ENCODE measurements around the gene SSBP3. TPM values are rescaled to one million over a fixed set of nuclear protein-coding genes. Genes with fewer than 3 reads are reported as not detected.

The SSBP3 gene
- polyA plus RNA-seq, 1 donor from 2014 or later, result 6.6 TPM

DNA sequence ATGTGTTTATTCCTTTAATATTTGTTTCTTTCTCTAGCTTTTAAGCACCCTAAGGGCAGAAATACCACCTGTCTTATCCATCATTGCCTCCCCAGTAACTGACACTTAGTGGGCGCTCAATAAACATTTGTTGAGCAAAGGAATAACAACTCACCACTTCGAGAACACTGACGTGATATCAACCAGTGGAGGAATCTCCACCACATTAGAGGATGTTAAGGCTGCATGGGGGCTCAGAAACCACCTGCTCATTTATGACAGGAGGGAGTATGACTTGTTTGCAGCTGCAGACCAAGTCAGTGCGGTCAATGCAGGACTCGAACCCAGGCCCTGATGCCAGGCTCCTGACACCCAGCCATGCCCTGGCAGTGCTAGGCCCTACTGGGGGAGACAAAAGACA is 103.6 kb downstream of the SSBP3 start:
- H3K9me3 Mint-ChIP-seq, result no peaks in the 10 kb centered on the region
- no peak overlapping the region for H3K27ac Mint-ChIP-seq
- peak overlapping the region in 1 of 4 donors; percentile 37 for H3K4me3 Mint-ChIP-seq
- H3K4me1 Mint-ChIP-seq, result peaks cover 13 to 38% (median 27%) of the 10 kb centered on the region in 3 donors
- no peaks in the 10 kb centered on the region for H3K27me3 Mint-ChIP-seq
- H3K36me3 Mint-ChIP-seq, result peaks cover 4% of the 10 kb centered on the region

DNA sequence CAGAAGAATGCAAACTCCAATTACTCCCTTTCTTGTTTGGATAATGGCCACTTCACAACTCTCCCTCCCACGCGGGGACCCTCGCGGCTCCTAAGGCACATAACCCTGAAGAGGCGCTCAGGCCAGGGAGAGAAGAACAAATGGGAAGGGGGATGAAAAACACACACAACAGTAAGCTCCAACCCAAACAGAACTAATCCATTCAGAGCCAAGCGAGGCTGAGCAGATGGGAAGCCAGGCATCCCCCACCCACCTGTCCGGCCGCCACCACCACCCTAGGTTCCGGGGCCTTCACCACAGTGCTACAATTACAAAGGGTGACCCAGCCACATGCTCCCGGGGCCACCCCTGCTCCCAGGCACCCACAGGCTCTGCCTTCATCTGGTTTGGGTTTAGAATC is 104.7 kb downstream of the SSBP3 start:
- Mint-ChIP-seq H3K4me3 (no peak overlapping the region), H3K9me3 (no peaks in the 10 kb centered on the region), H3K27ac (no peak overlapping the region), H3K36me3 (peaks cover 4% of the 10 kb centered on the region), H3K4me1 (peaks cover 17 to 39% (median 30%) of the 10 kb centered on the region in 3 donors), H3K27me3 (no peaks in the 10 kb centered on the region)

DNA sequence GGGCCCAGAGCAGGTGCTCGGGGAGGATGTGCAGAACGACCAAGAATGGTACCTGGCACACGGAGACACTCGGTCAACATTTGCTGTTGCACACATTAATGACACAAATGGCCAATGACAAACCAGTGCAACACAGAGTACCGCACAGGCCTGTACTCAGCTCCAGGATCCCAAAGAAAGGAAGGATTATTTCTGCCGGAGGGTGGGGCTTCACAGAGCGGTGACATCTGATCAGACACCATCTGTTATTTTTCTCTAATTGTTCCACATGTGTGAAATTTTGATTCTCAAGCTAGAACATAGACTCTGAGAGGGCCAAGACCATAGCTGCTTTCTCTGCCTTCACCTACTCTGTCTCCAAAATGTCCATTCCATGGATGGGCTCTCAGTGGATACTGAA is 105.8 kb downstream of the SSBP3 start:
- no peak overlapping the region for H3K27ac Mint-ChIP-seq
- H3K9me3 Mint-ChIP-seq, result no peaks in the 10 kb centered on the region

DNA sequence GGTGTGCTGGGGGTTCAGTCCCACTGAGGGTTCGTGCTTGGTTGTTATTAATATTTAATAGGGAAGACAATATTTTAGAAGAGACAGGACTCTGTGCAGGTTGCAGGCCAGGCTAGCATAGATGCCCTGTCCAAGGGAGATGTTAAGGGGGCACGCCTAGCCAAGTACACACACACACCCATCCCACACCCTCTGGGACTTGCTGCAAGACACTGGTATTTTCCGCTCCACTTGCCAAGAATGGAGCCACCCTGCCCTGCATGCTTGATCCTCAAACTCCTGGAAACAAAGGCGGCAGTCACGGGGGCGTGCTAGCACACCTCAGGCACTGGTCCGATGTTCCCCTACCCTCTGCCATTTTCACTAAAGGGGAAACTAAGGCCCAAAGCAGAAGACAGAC is 107.2 kb downstream of the SSBP3 start:
- H3K27ac Mint-ChIP-seq, result no peak overlapping the region

More for the DNA sequence above, 105.8 kb downstream of the SSBP3 start:
- H3K27me3 Mint-ChIP-seq, result no peaks in the 10 kb centered on the region
- no peak overlapping the region for H3K4me3 Mint-ChIP-seq
- peaks cover 4% of the 10 kb centered on the region for H3K36me3 Mint-ChIP-seq
- H3K4me1 Mint-ChIP-seq, result peaks cover 17 to 39% (median 26%) of the 10 kb centered on the region in 3 donors

DNA sequence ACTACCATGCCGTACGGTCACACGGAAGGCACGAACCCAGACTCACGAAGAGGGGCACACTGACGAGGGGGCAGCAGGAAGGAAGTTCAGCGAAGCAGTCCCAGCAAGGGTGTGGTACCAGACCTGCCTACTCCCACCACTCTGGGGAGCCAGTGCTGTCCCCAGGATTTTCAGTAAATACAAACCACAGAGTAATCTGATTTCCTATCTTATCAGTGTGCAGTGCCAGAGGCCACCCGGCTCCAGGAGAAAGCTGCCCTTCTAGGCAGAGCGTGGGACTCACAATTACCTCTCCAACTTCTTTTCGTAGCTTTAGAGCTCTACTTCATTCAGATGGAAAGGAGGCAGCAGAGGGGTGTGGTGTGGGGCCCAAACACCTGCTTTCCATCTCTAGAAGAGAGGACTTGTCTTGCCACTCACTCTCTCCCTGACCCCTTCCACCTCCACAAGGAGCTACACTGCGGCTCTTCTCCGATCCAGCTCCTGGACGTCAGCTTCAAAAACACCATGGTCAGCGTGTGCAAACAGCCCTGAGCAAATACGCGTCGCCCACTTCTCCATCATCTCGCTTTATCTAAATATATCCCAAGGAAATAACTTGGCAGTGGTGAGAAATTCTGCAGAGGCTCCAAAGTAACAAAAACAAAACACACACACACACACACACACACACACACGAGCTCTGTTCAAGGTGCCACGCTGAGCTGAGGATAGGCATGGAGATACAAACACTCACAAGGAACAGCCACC is 107.7 kb downstream of the SSBP3 start:
- Mint-ChIP-seq H3K4me1 (peaks cover 17 to 36% (median 28%) of the 10 kb centered on the region in 3 donors), H3K9me3 (no peaks in the 10 kb centered on the region), H3K4me3 (no peak overlapping the region), H3K27me3 (no peaks in the 10 kb centered on the region), H3K27ac (no peak overlapping the region), H3K36me3 (peaks cover 4% of the 10 kb centered on the region)

More for the DNA sequence above, 107.2 kb downstream of the SSBP3 start:
- Mint-ChIP-seq H3K36me3 (peaks cover 4% of the 10 kb centered on the region), H3K4me1 (peaks cover 17 to 36% (median 26%) of the 10 kb centered on the region in 3 donors), H3K27me3 (no peaks in the 10 kb centered on the region), H3K4me3 (no peak overlapping the region), H3K9me3 (no peaks in the 10 kb centered on the region)

DNA sequence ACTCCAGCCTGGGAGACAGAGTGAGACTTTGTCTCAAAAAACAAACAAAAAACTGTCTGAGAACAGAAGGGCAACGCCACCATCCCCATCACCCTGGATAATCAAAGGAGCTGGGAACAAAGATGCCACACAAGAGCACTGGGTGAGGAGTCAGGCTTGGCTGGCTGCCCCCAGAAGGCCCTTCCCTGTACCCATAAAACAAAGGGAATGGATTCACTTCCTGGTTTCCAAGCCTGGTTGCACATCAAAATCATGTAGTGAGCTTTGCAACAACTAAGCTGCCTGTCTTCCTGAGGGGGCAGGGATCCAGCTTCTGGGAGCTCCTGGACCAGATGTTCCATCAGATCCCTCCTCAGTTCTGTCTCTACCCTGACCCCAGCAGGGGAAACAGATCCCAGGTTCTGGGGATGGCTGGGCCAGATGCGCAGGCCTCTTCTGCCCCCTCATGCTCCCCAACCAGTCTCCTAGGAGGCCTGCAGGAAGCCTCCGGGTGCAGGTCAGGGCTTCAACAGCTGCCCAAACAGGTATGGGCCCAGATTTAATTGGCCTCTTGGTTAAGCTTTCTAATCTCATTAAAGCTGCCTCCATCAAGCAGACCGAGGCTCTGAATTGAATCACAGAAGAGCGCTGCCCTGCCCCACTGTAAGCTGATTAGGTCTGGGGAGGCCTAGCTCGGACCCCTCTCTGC is 108.5 kb downstream of the SSBP3 start:
- no peak overlapping the region for H3K27ac Mint-ChIP-seq
- no peaks in the 10 kb centered on the region for H3K9me3 Mint-ChIP-seq
- peaks cover 17 to 34% (median 28%) of the 10 kb centered on the region in 3 donors for H3K4me1 Mint-ChIP-seq
- H3K27me3 Mint-ChIP-seq, result no peaks in the 10 kb centered on the region
- H3K4me3 Mint-ChIP-seq, result no peak overlapping the region
- peaks cover 4% of the 10 kb centered on the region for H3K36me3 Mint-ChIP-seq

DNA sequence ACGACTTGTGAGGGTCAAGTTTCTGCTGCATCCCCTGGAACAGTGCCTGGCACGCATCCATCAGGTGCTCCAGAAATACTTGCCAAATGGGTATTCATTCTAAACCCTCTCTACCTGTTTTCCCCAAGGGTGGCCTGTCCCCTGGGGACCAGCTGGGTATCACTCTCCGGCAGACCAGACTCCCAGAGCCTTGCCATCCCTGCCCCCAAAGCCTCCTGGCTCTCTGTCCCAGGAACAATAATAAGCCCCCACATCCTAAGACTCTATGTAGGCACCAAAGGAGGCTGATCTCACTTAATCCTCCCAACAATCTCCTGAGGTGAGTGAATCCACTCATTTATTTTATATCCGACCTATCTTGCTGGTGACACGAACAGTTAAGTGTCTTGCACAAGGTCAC is 109.5 kb downstream of the SSBP3 start:
- Mint-ChIP-seq H3K9me3 (no peaks in the 10 kb centered on the region), H3K4me1 (peaks cover 17 to 30% (median 26%) of the 10 kb centered on the region in 3 donors), H3K27ac (no peak overlapping the region), H3K27me3 (no peaks in the 10 kb centered on the region), H3K36me3 (peaks cover 4% of the 10 kb centered on the region), H3K4me3 (no peak overlapping the region)

DNA sequence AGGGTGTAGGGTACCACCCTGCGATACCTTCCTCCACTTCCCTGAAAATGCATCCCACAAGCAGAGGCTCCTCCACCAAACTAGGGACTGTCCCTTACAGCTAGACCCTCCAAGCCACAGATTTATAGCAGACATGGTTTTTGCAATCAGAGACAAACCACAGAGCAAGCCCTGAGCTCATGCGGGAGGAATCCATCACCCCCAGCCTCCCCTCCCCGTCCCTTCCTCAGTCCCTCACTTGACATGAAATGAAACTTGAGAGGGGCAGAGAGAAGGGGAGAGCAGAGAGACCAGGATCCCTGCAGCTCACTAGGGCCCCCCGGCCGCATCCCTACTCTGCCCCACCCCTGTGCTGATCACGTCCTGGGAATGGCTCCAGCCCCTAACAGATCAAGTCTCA is 111.3 kb downstream of the SSBP3 start:
- Mint-ChIP-seq H3K36me3 (peaks cover 4% of the 10 kb centered on the region), H3K27ac (no peak overlapping the region), H3K4me1 (peaks cover 16 to 23% (median 23%) of the 10 kb centered on the region in 3 donors), H3K27me3 (no peaks in the 10 kb centered on the region), H3K9me3 (no peaks in the 10 kb centered on the region), H3K4me3 (no peak overlapping the region)

DNA sequence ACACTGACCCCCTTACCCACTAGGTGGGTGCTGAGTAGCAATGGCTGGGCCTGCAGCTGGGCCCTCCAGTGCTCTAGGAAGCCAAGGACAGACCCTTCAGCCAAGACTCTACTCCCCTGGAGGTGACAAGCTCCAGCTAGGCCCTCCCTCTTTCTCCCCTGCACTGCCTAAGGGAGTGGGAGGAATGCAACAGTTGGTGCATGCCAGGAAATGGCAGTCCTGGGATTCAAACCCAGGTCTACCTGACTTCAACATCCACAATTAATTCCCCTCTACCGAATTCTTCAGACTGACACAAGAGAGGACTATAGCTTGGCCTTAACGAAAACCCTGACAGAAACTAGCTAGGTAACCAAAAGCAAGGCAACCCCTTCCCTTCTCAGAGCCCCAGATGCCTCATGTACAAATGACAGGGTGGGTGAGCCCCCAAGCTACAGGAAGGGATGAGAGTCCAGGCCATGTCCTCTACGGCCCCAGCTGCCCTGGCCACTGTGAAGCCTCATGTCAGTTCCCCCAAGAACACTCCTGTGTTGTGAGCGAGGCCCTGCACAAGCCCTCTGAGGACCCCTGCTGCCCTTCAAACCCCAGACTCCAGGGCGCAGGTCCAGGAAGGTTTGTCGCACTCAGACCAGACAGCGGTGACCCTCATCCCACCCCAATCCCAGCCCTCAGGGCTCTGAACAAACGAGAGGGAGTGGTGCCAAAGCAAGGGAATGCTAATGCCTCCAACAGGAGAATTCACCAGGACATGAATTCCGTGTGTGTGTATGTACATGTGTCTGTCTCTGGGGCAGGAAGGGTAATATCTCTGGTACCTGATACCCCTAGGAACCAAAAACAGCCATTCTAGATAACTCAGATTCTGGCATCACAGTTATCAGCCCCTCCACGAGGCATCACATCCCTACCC is 113.9 kb downstream of the SSBP3 start:
- H3K27me3 Mint-ChIP-seq, result no peaks in the 10 kb centered on the region
- H3K4me3 Mint-ChIP-seq, result no peak overlapping the region
- no peaks in the 10 kb centered on the region for H3K36me3 Mint-ChIP-seq
- H3K9me3 Mint-ChIP-seq, result no peaks in the 10 kb centered on the region
- no peak overlapping the region for H3K27ac Mint-ChIP-seq
- H3K4me1 Mint-ChIP-seq, result peaks cover 5 to 17% (median 15%) of the 10 kb centered on the region in 3 donors

DNA sequence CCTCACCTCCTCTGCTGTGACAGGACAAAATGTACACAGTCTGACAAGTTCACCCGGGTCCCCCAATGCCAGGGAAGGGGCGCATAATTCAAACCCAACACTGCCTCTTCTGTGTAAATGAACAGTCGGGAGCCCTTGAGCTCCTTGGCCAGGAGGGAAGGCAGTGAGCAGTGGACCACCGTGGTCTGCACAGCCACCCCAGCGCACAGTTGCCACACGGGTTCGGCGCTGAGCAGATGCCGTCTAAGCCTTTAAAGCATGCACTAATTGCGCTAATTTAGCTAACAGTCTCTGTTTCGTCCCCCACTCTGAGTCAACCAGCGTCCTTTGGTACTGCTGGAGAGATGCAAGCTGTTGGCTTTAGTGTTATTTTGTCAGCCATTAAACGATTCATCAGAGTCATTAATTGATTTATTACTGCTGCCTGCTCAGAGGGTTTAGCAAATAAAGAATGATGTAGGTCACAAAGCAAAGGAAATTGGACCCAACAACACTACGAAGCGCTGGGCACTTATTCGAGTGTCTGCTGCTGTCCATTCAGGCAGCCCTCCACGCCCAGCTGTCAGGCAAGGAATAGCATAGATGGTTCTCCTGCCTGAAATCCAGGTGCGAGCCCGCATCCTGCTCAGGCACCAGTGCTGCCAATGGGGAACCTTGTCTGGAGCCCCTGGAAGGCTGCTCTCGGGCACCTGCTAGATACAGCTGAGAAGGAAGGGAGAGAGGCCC is 114.8 kb downstream of the SSBP3 start:
- peaks cover 0 to 23% (median 12%) of the 10 kb centered on the region in 3 donors for H3K4me1 Mint-ChIP-seq
- no peak overlapping the region for H3K27ac Mint-ChIP-seq
- no peaks in the 10 kb centered on the region for H3K36me3 Mint-ChIP-seq
- no peaks in the 10 kb centered on the region for H3K9me3 Mint-ChIP-seq
- H3K4me3 Mint-ChIP-seq, result no peak overlapping the region
- no peaks in the 10 kb centered on the region for H3K27me3 Mint-ChIP-seq

DNA sequence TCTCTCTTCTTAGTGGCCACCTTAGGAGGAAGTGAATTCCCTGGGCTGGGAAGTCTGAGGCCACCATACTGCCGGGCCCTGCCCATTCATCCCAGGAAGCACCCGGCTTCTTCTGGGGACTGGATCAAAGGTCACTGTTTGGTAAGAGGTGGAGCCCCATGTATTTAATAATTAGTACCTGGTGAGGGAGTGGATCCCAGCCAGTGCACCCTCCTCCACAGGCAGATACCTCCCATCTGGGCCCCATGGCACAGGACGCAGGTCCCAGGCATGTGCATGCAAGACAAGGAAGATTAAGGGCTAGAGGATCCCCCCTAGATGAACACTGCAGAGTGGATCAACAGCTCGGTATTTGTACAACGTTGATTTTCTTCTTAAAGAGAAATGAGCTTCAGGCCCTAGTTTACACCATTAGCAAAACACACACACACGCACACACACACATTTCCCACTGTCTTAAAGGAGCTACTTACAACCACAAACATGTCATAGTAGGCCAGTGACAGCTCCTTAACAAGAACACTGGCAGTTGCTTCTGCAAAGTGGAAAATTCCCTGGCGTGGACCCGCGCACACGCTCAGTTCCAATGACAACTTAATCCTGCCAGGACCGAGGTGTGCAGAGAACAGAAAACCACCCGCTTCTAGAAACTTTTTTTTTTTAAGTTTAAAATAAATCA is 115.5 kb downstream of the SSBP3 start:
- no peak overlapping the region for H3K27ac Mint-ChIP-seq
- no peak overlapping the region for H3K4me3 Mint-ChIP-seq
- H3K9me3 Mint-ChIP-seq, result no peaks in the 10 kb centered on the region
- H3K4me1 Mint-ChIP-seq, result peaks cover 0 to 23% (median 12%) of the 10 kb centered on the region in 3 donors
- H3K27me3 Mint-ChIP-seq, result no peaks in the 10 kb centered on the region
- H3K36me3 Mint-ChIP-seq, result no peaks in the 10 kb centered on the region

DNA sequence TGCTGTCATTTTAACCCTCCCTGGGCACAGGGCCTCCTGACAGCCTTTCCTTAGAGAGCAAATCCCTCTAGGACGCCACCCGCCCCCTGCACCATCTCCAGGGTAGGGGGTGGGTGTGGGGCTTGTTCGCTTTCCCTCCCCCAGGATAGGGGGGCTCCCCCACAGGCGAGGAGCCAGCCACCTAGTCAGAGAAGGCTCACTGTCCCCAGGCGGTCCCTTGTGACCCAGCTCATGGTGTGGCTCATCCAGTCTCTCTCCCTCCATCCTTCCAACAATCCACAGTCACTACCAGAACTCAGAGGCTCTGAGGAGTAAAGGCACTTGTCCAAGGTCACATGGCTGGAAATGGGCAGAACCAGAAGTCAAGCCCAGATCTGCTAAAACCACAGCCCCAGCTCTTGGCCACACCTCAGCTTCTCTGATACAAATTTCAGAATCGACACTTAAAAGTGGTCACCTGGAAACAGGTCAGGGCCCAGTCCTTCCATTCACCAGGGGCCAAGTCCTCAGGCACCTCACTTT is 116.4 kb downstream of the SSBP3 start:
- Mint-ChIP-seq H3K4me1 (peaks cover 3 to 23% (median 14%) of the 10 kb centered on the region in 3 donors), H3K27ac (peak overlapping the region in 1 of 3 donors; percentile 65), H3K4me3 (no peak overlapping the region), H3K36me3 (no peaks in the 10 kb centered on the region), H3K27me3 (no peaks in the 10 kb centered on the region), H3K9me3 (no peaks in the 10 kb centered on the region)

DNA sequence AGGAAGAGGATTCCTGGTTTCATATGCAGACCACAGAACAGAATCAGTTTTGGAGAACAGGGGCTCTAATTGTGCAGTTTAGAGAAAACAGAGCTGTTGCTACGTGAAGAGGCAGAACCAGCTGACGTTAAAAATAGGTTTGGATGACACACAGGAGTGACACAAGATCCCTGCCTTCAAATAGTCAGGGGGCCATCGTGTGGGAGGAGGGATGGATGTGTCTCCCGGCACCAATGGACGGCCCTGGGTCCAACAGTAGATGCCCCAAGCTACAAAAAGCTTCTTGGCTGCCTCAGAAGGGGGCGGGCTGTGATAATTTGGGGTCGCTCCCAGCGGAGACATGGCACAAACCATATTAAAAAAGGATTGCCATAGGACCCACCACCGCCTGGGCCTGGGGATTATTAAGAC is 118.4 kb downstream of the SSBP3 start:
- H3K9me3 Mint-ChIP-seq, result no peaks in the 10 kb centered on the region
- no peaks in the 10 kb centered on the region for H3K36me3 Mint-ChIP-seq
- H3K27me3 Mint-ChIP-seq, result no peaks in the 10 kb centered on the region
- no peak overlapping the region for H3K27ac Mint-ChIP-seq
- peak overlapping the region in 1 of 4 donors; percentile 47 for H3K4me3 Mint-ChIP-seq
- peaks cover 6 to 25% (median 21%) of the 10 kb centered on the region in 3 donors for H3K4me1 Mint-ChIP-seq
